Psoas muscle (tissue), 8 donors: ENCODE results near the gene SLC1A3. TPM values are rescaled to one million over a fixed set of nuclear protein-coding genes. Genes with fewer than 3 reads are reported as not detected.
A peak's percentile ranks its signal among the peaks of the same experiment; 100 is the strongest.

Experiments used
- ATAC-seq, 4 donors: fragments of 200-7000 bp; cut with Tn5 transposase; one replicate each; pipeline ENCODE4 v1.9.1; 2020; ENCODE audit warnings: moderate library complexity in 3 of 4, mild to moderate bottlenecking in 2 of 4
- DNase-seq, 2 donors: peaks; one replicate each; pipeline ENCODE4 v3.0.0-alpha.2; 2020
- H3K27ac ChIP-seq: fragments of 200-600 bp; one replicate; pipeline ENCODE4 v1.8.0; 2022
- H3K27me3 ChIP-seq, 3 donors: fragments of 200-600 bp in 1 of 3; one replicate each; pipeline versions ENCODE4 v1.6.1 to v1.8.0; 2013 to 2022; ENCODE audit warnings: low read length in 2 of 3, mild to moderate bottlenecking in 2 of 3, moderate library complexity in 1 of 3; ENCODE audit not compliant: insufficient read depth in 3 of 3
- H3K36me3 ChIP-seq, 2 donors: fragments of 200-600 bp in 1 of 2; one replicate each; pipeline versions ENCODE4 v1.6.1 to v1.8.0; 2013 to 2022; ENCODE audit warnings: low read depth in 1 of 2, mild to moderate bottlenecking in 1 of 2, moderate library complexity in 1 of 2; ENCODE audit not compliant: insufficient read depth in 1 of 2
- H3K4me1 ChIP-seq: fragments of 200-600 bp; one replicate; pipeline ENCODE4 v1.8.0; 2022
- H3K4me3 ChIP-seq: fragments of 200-600 bp; one replicate; pipeline ENCODE4 v1.8.0; 2022; ENCODE audit warnings: mild to moderate bottlenecking
- H3K9me3 ChIP-seq: fragments of 200-600 bp; one replicate; pipeline ENCODE4 v1.8.0; 2022
- WGBS, 3 donors: extraction: QIAGEN DNeasy Blood & Tissue Kit; methylation state at CpG; one replicate each; pipeline versions ENCODE4 v1.1.6 to v1.1.7; 2013; 5-methylcytosine and 5-hydroxymethylcytosine counted together
- intact Hi-C, 2 donors: fragments of 100-400 bp; cut with DNase I; formaldehyde crosslinking; loops; one replicate each; pipeline versions ENCODE4 v1.11.0 to v1.14.2; 2022
- polyA plus RNA-seq, 3 donors: library from polyadenylated mRNA; stranded (reverse); fragments of 200-250 nt; gene quantifications; one replicate each; pipeline ENCODE4 v1.2.3, GENCODE V29; 2013
- total RNA-seq, 4 donors: library from RNA; stranded (reverse); fragmentation: NEBNext Ultra II Directional in 2 of 4; extraction: Animal tissue kit (Norgen Biotek cat#: 25700) in 2 of 4; gene quantifications; one replicate each; pipeline versions ENCODE4 v1.2.1 to v1.2.4, GENCODE V29; 2021 to 2023
- TF ChIP-seq, protein P1 (sequence below): fragments of 200-600 bp; IDR thresholded peaks from one replicate; pipeline ENCODE4 v1.8.0; 2022; ENCODE audit warnings: antibody characterized with exemption
- donor health status: healthy with polysubstance abuse.
- donor health status: DM: no; HTN: no; CAD: no; lungs with moderate emphysema.
- donor health status: Bipolar disorder and iron deficiency.
- donor health status: healthy.
- donor health status: DM: yes; HTN: yes; CAD: no.
- donor health status: DM: no; HTN: no; CAD: no.
- donor health status: DM: no; HTN: no; CAD: no.
- donor health status: DM: yes; HTN: yes; CAD: no.

The SLC1A3 gene
- total and polyA plus RNA-seq, 7 donors, result 9.6 to 25.3 (median 17.4) TPM

DNA sequence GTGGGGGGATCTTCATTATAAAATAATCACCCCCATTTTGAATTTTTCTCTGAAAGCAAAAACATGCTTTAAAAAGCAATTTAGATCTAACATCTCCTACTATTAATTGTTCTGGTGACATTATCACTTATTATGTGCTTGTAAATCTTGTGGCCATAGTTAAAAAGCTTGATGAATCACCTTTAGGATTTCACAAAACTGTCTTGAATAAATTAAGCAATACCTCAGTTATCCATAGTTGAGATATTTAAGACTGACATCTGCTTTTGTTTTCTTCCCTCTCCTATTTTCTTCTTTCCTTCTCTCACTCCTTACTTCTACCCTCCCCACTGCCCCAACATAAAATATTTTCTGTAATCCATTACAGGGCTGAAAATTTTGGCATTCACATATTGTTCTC is 84.8 kb downstream of the SLC1A3 start:
- H3K27ac ChIP-seq, result no peak overlapping the region
- no peaks in the 10 kb centered on the region for H3K27me3 ChIP-seq
- H3K4me3 ChIP-seq, result no peak overlapping the region
- H3K9me3 ChIP-seq, result no peaks in the 10 kb centered on the region
- TF ChIP-seq, protein P1, sequence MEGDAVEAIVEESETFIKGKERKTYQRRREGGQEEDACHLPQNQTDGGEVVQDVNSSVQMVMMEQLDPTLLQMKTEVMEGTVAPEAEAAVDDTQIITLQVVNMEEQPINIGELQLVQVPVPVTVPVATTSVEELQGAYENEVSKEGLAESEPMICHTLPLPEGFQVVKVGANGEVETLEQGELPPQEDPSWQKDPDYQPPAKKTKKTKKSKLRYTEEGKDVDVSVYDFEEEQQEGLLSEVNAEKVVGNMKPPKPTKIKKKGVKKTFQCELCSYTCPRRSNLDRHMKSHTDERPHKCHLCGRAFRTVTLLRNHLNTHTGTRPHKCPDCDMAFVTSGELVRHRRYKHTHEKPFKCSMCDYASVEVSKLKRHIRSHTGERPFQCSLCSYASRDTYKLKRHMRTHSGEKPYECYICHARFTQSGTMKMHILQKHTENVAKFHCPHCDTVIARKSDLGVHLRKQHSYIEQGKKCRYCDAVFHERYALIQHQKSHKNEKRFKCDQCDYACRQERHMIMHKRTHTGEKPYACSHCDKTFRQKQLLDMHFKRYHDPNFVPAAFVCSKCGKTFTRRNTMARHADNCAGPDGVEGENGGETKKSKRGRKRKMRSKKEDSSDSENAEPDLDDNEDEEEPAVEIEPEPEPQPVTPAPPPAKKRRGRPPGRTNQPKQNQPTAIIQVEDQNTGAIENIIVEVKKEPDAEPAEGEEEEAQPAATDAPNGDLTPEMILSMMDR, result no peak
- ATAC-seq (no peak), DNase-seq (no peak)
- peaks cover 0 to 4% of the 10 kb centered on the region in 2 donors for H3K36me3 ChIP-seq
- peaks cover 4% of the 10 kb centered on the region for H3K4me1 ChIP-seq
- intact Hi-C loops, result loop anchor here (5.0 to 10.0 kb wide), 3 partner anchors 84 to 426 kb away; partner anchors contain the start of gene SLC1A3 (in 1 of the 2)

DNA sequence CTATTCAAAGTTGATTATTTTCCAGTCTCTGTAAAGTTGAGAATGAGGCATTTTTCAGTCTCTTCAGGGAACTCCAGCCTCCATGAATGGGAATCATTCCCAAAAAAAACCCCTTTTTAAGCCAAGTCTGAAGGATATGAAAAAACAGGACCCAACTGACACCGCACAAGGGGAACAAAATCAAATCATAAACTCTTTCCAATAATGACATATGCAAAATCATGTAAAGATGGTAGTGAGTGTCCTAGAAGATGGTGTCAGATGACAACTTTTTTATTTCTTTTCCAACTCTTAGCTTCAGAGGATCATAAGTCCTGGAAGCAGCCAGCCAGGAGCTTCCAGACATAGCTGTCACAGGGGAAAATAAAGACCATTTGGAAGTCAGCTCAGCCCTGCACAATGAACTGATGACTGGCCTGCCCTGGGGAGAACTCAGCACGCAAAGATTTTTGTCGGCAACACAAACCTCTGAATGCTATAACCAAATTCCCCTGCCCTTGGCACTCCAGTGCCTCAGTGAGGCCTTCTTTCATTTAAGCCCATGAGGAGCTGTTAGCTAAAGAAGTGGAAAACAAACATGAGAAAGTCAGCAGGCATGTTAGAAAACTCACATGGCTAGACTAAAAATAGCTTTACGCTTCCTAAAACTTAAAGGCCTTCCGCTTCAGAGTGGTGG is 85.4 kb downstream of the SLC1A3 start:
- DNase-seq, result peak in 1 of 2 donors; percentile 14
- Histone ChIP-seq H3K36me3 (no peaks in the 10 kb centered on the region), H3K27me3 (no peaks in the 10 kb centered on the region), H3K4me1 (peaks cover 4% of the 10 kb centered on the region), H3K4me3 (no peak overlapping the region), H3K9me3 (no peaks in the 10 kb centered on the region), H3K27ac (peak overlapping the region; percentile 38)
- TF ChIP-seq, protein P1, result no peak
- intact Hi-C loops, result loop anchor here (2.0 to 10.0 kb wide), 4 partner anchors 85 to 427 kb away; partner anchors contain the start of gene SLC1A3 (in 1 of the 2)
- 41 to 48% (median 46%) methylated on average over 5 of the region's 5 CpGs for WGBS, 3 donors
- no peak for ATAC-seq

DNA sequence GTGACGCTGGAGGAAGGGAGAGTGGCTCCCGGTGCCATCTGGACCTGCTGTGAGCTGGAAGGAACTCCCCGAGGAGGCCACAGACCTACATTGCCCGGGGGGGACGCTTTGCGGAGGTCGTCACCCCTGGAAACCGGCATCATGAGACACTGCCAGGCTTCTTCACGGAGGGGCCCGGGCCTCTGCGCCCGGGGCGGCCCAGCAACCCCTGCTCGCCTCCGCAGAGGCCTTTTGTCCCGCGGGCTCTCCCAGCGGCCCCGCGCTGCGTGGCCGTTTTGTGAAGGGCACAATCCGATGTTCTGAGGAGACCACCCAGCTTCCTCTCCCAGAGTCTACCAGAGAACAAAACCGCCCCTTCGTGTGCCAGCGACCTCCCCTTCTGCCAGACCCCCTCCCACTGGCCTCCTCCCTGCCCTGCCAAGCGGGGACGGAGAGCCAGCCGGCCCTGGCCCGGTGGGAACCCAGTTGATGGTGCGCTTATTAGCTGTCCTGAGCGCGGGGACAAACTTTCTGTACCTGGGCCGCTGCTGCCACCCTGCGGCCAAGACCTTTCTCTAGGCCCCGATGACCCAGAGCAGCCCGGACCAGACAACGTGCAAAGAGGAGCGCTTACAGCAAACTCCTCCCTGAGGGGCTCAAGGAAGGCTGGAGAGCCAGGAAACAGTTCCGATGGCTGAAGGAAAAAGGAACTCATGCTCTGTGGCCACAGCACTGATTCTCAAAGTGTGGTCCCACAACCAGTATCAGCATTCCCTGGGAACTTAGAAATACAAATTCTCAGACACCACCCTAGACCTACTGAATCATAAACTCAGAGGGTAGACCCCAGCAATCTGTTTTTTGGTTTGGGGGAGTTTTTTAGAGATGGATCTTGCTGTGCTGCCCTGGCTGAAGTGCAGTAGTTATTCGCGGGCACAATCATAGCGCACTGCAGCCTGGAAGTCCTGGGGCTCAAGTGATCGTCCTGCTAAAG is 86.7 kb downstream of the SLC1A3 start:
- TF ChIP-seq, protein P1, result peak; percentile 73
- WGBS, 3 donors, result 18 to 20% (median 18%) methylated on average over 35 to 44 of the region's 44 CpGs
- Histone ChIP-seq H3K4me3 (peak overlapping the region; percentile 48), H3K36me3 (no peaks in the 10 kb centered on the region), H3K4me1 (peaks cover 4% of the 10 kb centered on the region), H3K9me3 (no peaks in the 10 kb centered on the region), H3K27ac (peak overlapping the region; percentile 38), H3K27me3 (no peaks in the 10 kb centered on the region)
- peak; percentile 78 to 91 for DNase-seq
- intact Hi-C loops, result loop anchor here (2.0 to 10.0 kb wide), 4 partner anchors 86 to 428 kb away; partner anchors contain the start of gene SLC1A3 (in 1 of the 2)
- ATAC-seq, result peak; percentile 86 to 94 (median 90)

DNA sequence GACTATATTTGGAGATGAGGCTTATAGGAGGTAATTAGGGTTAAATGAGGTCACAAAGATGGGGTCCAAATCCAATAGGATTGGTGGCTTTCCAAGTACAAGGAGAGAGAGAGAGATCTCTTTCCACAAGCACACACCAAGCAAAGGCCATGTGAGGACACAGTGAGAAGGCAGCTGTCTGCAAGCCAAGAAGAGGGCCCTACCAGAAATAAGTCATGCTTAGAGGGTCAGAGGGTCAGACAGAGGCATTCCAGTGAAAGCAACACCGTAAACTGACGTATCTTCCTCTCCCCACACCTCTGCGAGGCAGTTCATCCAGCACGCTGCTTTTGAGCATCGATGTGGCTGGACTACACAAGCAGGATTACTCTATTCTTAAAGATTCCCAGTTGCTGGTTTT is 87.9 kb downstream of the SLC1A3 start:
- ATAC-seq (no peak), DNase-seq (no peak)
- no peaks in the 10 kb centered on the region for H3K36me3 ChIP-seq
- no peaks in the 10 kb centered on the region for H3K27me3 ChIP-seq
- H3K9me3 ChIP-seq, result no peaks in the 10 kb centered on the region
- no peak overlapping the region for H3K4me3 ChIP-seq
- intact Hi-C loops, result loop anchor here (5.0 to 10.0 kb wide), 3 partner anchors 87 to 430 kb away; partner anchors contain the start of gene SLC1A3 (in 1 of the 2)
- H3K27ac ChIP-seq, result no peak overlapping the region
- WGBS, 3 donors, result 22 to 39% (median 30%) methylated on average over 5 of the region's 5 CpGs
- TF ChIP-seq, protein P1, result no peak
- peaks cover 4% of the 10 kb centered on the region for H3K4me1 ChIP-seq
